K562 (cell line): ENCODE measurements around the gene RASGRP2. TPM values are rescaled to one million over a fixed set of nuclear protein-coding genes. Genes with fewer than 3 reads are reported as not detected.

Experiments
- ATAC-seq: fragments of 200-7000 bp; cut with Tn5 transposase; 3 replicates; pipeline ENCODE4 v1.9.1; 2020; ENCODE audit warnings: moderate library complexity
- BruUV-seq: library from RNA; stranded (reverse); fragments of 400-500 nt; replicated peaks from 2 replicates; lab custom pipeline; 2021; lab: Mats Ljungman, UMichigan
- CTCF ChIA-PET: fragments of 300-600 bp; formaldehyde crosslinking; extraction: SDS; loops from one replicate; lab custom pipeline; 2021; ENCODE audit warnings: low intra/inter-chr PET ratio; lab: Yijun Ruan, JAX
- POLR2A ChIA-PET: fragments of 300-600, 350-650 bp; sonication (Branson Sonifier 250); formaldehyde crosslinking; extraction: SDS; loops from one replicate; lab custom pipeline; 2021; ENCODE audit warnings: antibody characterized with exemption, inconsistent platforms; lab: Yijun Ruan, JAX
- DNase-seq, 4 experiments: peaks; one replicate each; pipeline versions ENCODE4 v3.0.0 to v3.0.0-alpha.2; 2011 to 2018; ENCODE audit warnings: low spot score in 3 of 4, mixed read lengths in 3 of 4; ENCODE audit errors: extremely low read depth in 1 of 4
- FAIRE-seq: peaks from 2 replicates; lab custom pipeline; 2011; peaks lifted over from hg19 to GRCh38; lab: Jason Lieb, UNC
- H2AFZ ChIP-seq: 2 replicates; pipeline ENCODE4 v1.6.0; 2011; ENCODE audit warnings: low read depth, low read length, control low read depth, inconsistent platforms
- H3K27ac ChIP-seq: fragments of 200-600 bp; 3 replicates; pipeline ENCODE4 v1.8.0; 2011; ENCODE audit warnings: low read depth, mild to moderate bottlenecking, control low read depth, inconsistent platforms, low read length, moderate library complexity, mixed read lengths; ENCODE audit errors: extremely low read depth
- H3K27me3 ChIP-seq, 2 experiments: fragments of 300-600 bp in 1 of 2; 2 replicates in 1 of 2; 3 replicates in 1 of 2; pipeline versions ENCODE4 v1.6.0 to v1.8.0; 2011; ENCODE audit warnings: inconsistent platforms in 2 of 2, low read length in 2 of 2, mild to moderate bottlenecking in 1 of 2, mixed read lengths in 1 of 2, moderate library complexity in 1 of 2; ENCODE audit not compliant: control insufficient read depth in 2 of 2, insufficient read depth in 2 of 2
- H3K36me3 ChIP-seq: fragments of 300-600 bp; 3 replicates; pipeline ENCODE4 v1.8.0; 2011; ENCODE audit warnings: mild to moderate bottlenecking, low read length, inconsistent platforms; ENCODE audit not compliant: control insufficient read depth, insufficient read depth
- H3K4me1 ChIP-seq, 2 experiments: fragments of 200-600 bp in 1 of 2; replicated peaks in 1 of 2; 2 replicates in 1 of 2; 3 replicates in 1 of 2; pipeline versions ENCODE4 v1.5.1 to v1.8.0; 2011; ENCODE audit warnings: inconsistent platforms in 2 of 2, low read length in 2 of 2, mild to moderate bottlenecking in 1 of 2, mixed read lengths in 1 of 2, moderate library complexity in 1 of 2; ENCODE audit not compliant: control insufficient read depth in 2 of 2, insufficient read depth in 2 of 2
- H3K4me2 ChIP-seq: 2 replicates; pipeline ENCODE4 v1.6.1; 2011; ENCODE audit warnings: low read length, control low read depth, inconsistent platforms, mixed read lengths; ENCODE audit not compliant: insufficient read depth
- H3K4me3 ChIP-seq: fragments of 200-600 bp; sonication (generic), shearing (Covaris generic); 2 replicates; pipeline ENCODE4 v1.5.1; 2016; ENCODE audit warnings: control low read depth, inconsistent platforms
- H3K79me2 ChIP-seq: fragments of 200-600 bp; 3 replicates; pipeline ENCODE4 v1.8.0; 2011; ENCODE audit warnings: low read length, inconsistent platforms; ENCODE audit not compliant: control insufficient read depth, insufficient read depth
- H3K9ac ChIP-seq, 2 experiments: 2 replicates each; pipeline versions ENCODE4 v1.6.0 to v1.6.1; 2011; ENCODE audit warnings: low read depth in 2 of 2, low read length in 2 of 2, control low read depth in 1 of 2, inconsistent platforms in 1 of 2, mild to moderate bottlenecking in 1 of 2, mixed read lengths in 1 of 2; ENCODE audit not compliant: insufficient read depth in 1 of 2
- H3K9me1 ChIP-seq: one replicate; pipeline ENCODE4 v1.6.0; 2011; ENCODE audit warnings: inconsistent platforms, mild to moderate bottlenecking, low read length, moderate library complexity; ENCODE audit not compliant: control insufficient read depth, insufficient read depth
- H3K9me3 ChIP-seq: replicated peaks from 2 replicates; pipeline ENCODE4 v1.5.1; 2011; ENCODE audit warnings: low read depth, low read length, inconsistent platforms; ENCODE audit not compliant: control insufficient read depth, insufficient read depth
- H4K20me1 ChIP-seq: replicated peaks from 2 replicates; pipeline ENCODE4 v1.6.1; 2011; ENCODE audit warnings: low read length, inconsistent platforms, mixed read lengths; ENCODE audit not compliant: control insufficient read depth, insufficient read depth
- SP1 ChIP-seq: sonication (generic); formaldehyde crosslinking; IDR thresholded peaks from 2 replicates; pipeline ENCODE4 v1.8.1; 2022; ENCODE audit warnings: mild to moderate bottlenecking, missing genetic modification reagents
- WGBS: fragments of 100-300 bp; shearing (Covaris generic); methylation state at CpG from one replicate; pipeline ENCODE4 v1.1.6; 2016; ENCODE audit warnings: low coverage, mixed read lengths; ENCODE audit not compliant: insufficient coverage; ENCODE audit errors: missing lambda C conversion rate; 5-methylcytosine and 5-hydroxymethylcytosine counted together
- in situ Hi-C: fragments of 300-500 bp; cut with MboI; formaldehyde crosslinking; loops from 4 replicates; pipeline ENCODE4 v1.15.0; 2018; ENCODE audit warnings: inconsistent platforms, mixed read lengths
- intact Hi-C: fragments of 100-400 bp; cut with micrococcal nuclease; formaldehyde crosslinking; loops from 2 replicates; pipeline ENCODE4 v1.14.2; 2022
- polyA plus RNA-seq, 8 experiments: library from polyadenylated mRNA; depleted of rRNA in 4 of 8; stranded (reverse) in 5 of 8; unstranded in 3 of 8; fragments of >200 nt; fragmentation: Nextera tagmentation in 2 of 8; fragmentation: Illumina TruSeq in 1 of 8; extraction: Ambion mirVana in 2 of 8; extraction: Trizol in 1 of 8; gene quantifications; 2 replicates each; pipeline versions ENCODE4 v1.2.1 to v1.2.3, GENCODE V29; 2011 to 2014; ENCODE audit warnings: inconsistent platforms in 1 of 8, missing spikeins in 1 of 8
- total RNA-seq, 7 experiments: library from RNA; depleted of rRNA in 6 of 7; stranded (reverse); fragments of >200 nt in 6 of 7; fragmentation: Illumina TruSeq in 2 of 7; extraction: Trizol in 2 of 7; gene quantifications; 2 replicates each; pipeline versions ENCODE4 v1.2.1 to v1.2.3, GENCODE V29; 2011 to 2021; ENCODE audit warnings: low replicate concordance in 1 of 7
- TF ChIP-seq, protein P1 (sequence below): sonication (generic); formaldehyde crosslinking; IDR thresholded peaks from 2 replicates; pipeline ENCODE4 v1.8.1; 2023; ENCODE audit warnings: missing genetic modification reagents, mild to moderate bottlenecking, borderline replicate concordance

The RASGRP2 gene
- total and polyA plus RNA-seq, 9 of the 15 experiments (the other 6 are each of a cell fraction or from before 2014, with no cell fraction given) = 0.87 to 22.7 (median 5.5) TPM

DNA sequence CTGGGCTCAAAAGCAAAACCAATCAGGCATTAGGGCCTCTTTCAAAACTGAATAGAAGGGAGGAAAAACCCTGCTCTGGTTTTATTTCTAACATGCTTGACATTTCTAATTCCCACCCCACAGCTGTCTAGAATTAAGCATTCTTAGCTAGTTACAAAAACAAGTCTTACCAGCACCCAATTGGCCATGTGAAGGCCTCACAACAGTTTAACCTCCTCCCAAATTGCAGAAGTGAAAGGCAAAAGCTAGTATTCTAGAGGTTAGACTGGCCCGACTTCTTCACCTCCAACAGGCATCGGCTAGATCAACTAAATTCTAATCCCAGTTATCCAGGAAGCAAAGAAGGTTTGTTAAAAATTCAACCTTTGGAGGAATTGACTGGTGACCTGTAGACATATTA is 27.9 kb upstream of the RASGRP2 start:
- Histone ChIP-seq H3K4me3 (no peak overlapping the region), H3K27me3 (no peaks in the 10 kb centered on the region), H3K79me2 (peaks cover 95% of the 10 kb centered on the region), H3K36me3 (peaks cover 99% of the 10 kb centered on the region), H3K9ac (no peak overlapping the region), H2AFZ (no peak overlapping the region), H4K20me1 (peaks cover 66% of the 10 kb centered on the region), H3K4me1 (peaks cover 5 to 6% of the 10 kb centered on the region in 2 experiments; a peak in 3 of 5 replicates), H3K4me2 (no peak overlapping the region), H3K27ac (no peak overlapping the region), H3K9me3 (no peaks in the 10 kb centered on the region), H3K9me1 (peaks cover 12% of the 10 kb centered on the region)
- POLR2A ChIA-PET = interaction anchor here (10.8 kb wide), 1 partner anchor 9 kb away, joined by 168 read pairs; the partner anchor contains the start of gene PYGM
- TF ChIP-seq, protein P1, sequence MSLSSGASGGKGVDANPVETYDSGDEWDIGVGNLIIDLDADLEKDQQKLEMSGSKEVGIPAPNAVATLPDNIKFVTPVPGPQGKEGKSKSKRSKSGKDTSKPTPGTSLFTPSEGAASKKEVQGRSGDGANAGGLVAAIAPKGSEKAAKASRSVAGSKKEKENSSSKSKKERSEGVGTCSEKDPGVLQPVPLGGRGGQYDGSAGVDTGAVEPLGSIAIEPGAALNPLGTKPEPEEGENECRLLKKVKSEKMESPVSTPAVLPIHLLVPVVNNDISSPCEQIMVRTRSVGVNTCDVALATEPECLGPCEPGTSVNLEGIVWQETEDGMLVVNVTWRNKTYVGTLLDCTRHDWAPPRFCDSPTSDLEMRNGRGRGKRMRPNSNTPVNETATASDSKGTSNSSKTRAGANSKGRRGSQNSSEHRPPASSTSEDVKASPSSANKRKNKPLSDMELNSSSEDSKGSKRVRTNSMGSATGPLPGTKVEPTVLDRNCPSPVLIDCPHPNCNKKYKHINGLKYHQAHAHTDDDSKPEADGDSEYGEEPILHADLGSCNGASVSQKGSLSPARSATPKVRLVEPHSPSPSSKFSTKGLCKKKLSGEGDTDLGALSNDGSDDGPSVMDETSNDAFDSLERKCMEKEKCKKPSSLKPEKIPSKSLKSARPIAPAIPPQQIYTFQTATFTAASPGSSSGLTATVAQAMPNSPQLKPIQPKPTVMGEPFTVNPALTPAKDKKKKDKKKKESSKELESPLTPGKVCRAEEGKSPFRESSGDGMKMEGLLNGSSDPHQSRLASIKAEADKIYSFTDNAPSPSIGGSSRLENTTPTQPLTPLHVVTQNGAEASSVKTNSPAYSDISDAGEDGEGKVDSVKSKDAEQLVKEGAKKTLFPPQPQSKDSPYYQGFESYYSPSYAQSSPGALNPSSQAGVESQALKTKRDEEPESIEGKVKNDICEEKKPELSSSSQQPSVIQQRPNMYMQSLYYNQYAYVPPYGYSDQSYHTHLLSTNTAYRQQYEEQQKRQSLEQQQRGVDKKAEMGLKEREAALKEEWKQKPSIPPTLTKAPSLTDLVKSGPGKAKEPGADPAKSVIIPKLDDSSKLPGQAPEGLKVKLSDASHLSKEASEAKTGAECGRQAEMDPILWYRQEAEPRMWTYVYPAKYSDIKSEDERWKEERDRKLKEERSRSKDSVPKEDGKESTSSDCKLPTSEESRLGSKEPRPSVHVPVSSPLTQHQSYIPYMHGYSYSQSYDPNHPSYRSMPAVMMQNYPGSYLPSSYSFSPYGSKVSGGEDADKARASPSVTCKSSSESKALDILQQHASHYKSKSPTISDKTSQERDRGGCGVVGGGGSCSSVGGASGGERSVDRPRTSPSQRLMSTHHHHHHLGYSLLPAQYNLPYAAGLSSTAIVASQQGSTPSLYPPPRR (CRISPR knock-in tag) = no peak
- 0 out of 2 replicates have a peak, but pooled peaks have one; percentile 27 for TF ChIP-seq SP1
- intact Hi-C loops = no loop called here
- WGBS = 93% methylated on average over 2 of the region's 2 CpGs
- ATAC-seq (no peak), DNase-seq (no peak), FAIRE-seq (no peak)
- CTCF ChIA-PET = no interaction called here
- in situ Hi-C loops = no loop called here
- BruUV-seq = no TSS peak
